HuH-7.5 (cell line): ENCODE measurements around the gene HACD3.
A peak's percentile ranks its signal among the peaks of the same experiment; 100 is the strongest.
"Not testable (repeated sequence)": the region's sequence is repeated elsewhere in the genome, so short reads cannot be mapped to it uniquely, and the experiment has no call there.

Experiments
- DNase-seq: peaks from one replicate; pipeline ENCODE4 v3.0.0; 2011; ENCODE audit warnings: low spot score

HACD3 gene

GRCh38 chr15:65603559-65603958 lies 73.3 kb downstream of the HACD3 start:
- no peak for DNase-seq

- DNase-seq: peak; percentile 95
Measured at GRCh38 chr15:65610871-65611718, 80.8 kb downstream of the HACD3 start, which contains the start of gene INTS14. TSS of gene INTS14 (minus strand) at chr15:65611131. CDS start at chr15:65607380, 3,751 bp downstream.

DNA sequence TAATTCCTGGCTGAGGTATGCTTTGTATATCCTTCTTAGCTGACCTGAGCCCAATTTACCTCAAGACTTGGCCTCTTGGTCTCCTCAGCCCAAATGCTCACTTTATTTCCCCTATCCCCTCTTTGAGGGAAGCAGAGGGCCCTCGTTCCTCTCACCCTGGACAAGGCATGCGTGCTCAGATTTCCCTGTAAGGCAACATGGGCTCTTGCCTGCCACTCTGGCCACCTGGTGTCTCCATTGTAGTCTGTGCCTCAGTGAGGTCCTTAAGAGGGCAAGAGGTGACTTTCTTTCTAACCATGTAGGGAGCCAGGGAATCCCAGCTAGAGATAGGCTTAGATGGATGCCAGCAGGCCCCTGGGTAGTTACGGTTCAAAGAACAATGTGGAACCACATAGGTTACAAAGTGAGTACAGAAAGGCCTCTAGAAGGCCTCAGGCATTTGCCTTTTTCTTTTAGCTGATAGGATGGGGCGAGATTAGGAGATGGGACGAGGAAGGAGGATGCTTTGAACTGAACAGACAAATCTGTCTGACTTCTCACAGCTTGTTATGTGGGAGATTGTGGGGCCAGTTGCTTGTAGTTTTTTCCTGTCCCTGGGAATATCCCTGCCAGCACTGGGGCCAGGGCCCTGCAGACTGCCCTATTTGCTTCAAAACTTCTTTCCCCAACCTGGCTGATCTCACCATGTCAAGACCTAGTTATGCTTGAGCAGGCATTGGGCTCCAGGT lies 81.8 kb downstream of the HACD3 start:
- no peak for DNase-seq

DNA sequence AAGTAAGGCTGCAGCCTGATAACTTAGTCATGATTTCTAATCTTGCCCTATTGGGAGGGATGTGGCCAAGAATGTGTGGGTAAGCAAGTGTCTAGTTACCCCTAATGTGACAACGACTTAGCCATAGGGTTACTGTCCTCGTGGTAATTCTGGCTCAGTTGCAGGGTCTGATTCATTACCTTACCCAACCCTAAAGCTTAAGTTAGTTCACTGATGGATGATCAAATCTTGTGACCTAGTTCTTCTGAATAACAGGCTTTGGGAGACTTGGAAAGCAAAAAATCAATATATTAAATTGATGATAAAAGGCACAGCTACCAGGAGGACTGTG lies 82.3 kb downstream of the HACD3 start:
- no peak for DNase-seq

DNA sequence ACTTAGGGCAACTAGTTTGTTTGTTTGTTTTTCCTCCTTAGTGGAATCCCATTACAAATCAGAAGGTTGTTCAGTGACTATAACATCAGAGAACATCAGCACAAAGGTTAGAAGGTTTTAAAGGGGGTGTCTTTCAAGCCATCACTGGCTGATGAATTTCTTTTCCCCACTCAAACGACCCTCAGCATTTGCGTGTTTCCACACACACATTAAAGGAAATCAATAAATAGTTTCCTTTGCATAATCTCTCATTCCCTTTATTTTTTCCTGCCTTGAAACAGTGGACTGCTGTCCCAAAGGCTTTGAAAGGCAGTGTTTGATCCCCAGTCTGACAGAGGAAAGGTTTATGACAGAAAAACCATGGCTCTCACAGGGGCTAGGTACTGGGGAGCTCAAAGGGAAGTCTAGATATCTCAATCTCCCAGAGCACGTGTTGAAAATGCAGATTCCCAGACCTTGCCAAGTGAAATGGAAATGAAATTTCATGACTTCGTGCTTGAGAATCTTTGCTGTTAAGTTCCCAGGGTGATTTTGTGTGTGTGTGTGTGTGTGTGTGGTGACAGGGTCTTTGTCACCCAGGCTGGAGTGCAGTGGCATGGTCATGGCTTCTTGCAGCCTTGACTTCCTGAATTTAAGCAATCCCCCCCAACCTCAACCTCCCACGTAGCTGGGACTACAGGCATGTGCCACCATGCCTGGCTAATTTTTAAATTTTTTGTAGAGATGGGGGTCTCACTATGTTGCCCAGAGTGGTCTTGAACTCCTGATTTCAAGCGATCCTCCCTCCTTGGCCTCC lies 82.9 kb downstream of the HACD3 start:
- DNase-seq: no peak

DNA sequence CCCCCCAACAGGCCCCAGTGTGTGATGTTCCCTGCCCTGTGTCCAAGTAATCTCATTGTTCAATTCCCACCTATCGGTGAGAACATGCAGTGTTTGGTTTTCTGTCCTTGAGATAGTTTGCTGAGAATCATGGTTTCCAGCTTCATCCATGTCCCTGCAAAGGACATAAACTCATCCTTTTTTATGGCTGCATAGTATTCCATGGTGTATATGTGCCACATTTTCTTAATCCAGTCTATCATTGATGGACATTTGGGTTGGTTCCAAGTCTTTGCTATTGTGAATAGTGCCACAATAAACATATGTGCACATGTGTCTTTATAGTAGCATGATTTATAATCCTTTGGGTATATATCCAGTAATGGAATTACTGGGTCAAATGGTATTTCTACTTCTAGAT lies 85.6 kb downstream of the HACD3 start:
- DNase-seq: not testable (repeated sequence)

DNA sequence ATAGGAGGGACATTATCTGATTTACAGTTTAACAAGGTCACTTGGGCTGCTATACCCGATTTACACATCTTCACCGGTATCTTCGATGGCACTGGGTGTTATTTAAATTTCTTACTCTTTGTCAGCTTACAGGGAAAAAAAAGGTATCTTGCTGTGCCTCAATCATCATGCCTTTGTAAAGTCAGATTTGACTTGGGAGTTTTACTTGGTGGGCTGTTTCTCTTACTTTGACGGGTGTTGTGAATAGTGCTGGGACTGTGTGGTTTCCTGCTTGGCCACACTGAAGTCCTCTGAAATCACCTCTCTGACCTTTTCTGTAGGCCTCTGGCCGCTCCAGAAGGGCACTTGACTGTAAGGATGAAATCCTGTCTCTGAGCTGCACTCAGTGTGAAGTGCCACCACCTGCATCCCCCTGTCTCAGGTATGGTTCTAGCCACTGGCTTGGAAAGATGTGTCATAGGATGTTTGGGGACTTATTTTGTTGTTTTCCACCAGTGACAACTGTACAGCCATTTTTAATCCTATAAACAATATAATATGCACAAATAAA lies 88.4 kb downstream of the HACD3 start:
- DNase-seq: no peak

GRCh38 chr15:65619626-65620290 lies 89.5 kb downstream of the HACD3 start:
- DNase-seq: no peak

GRCh38 chr15:65620833-65621232 lies 90.6 kb downstream of the HACD3 start:
- no peak for DNase-seq

GRCh38 chr15:65621638-65622037 lies 91.4 kb downstream of the HACD3 start, which contains the start of gene SLC24A1:
TSS of gene SLC24A1 (plus strand) at chr15:65621938. CDS start at chr15:65624081, 2,143 bp downstream.
- DNase-seq: no peak

GRCh38 chr15:65623103-65623502 lies 92.8 kb downstream of the HACD3 start:
- DNase-seq: no peak

GRCh38 chr15:65626856-65627255 lies 96.6 kb downstream of the HACD3 start:
- DNase-seq: no peak
